SHP77 treated with DMSO at 0.1 percent for 48 hours (cell line): ENCODE results near the gene CHD5.

Experiments
- DNase-seq: peaks from one replicate; lab custom pipeline; 2025; lab: John Stamatoyannopoulos, UW

Gene CHD5

GRCh38 chr1:6134206-6134605 lies 45.9 kb downstream of the CHD5 start:
- no peak for DNase-seq

GRCh38 chr1:6133146-6133895 lies 46.8 kb downstream of the CHD5 start:
- DNase-seq: no peak

GRCh38 chr1:6131561-6131960 lies 48.6 kb downstream of the CHD5 start:
- DNase-seq: no peak

- DNase-seq: no peak
Measured at GRCh38 chr1:6130596-6130995, 49.5 kb downstream of the CHD5 start.

- DNase-seq: no peak
Measured at GRCh38 chr1:6130036-6130435, 50.1 kb downstream of the CHD5 start.

- DNase-seq: no peak
Measured at GRCh38 chr1:6129313-6129712, 50.8 kb downstream of the CHD5 start.

GRCh38 chr1:6128276-6129081 lies 51.6 kb downstream of the CHD5 start:
- DNase-seq: no peak

GRCh38 chr1:6127587-6128163 lies 52.4 kb downstream of the CHD5 start:
- DNase-seq: no peak

- no peak for DNase-seq
Measured at GRCh38 chr1:6126521-6127067, 53.5 kb downstream of the CHD5 start.

- DNase-seq: no peak
Measured at GRCh38 chr1:6126028-6126427, 54.1 kb downstream of the CHD5 start.

- no peak for DNase-seq
Measured at GRCh38 chr1:6125366-6125765, 54.8 kb downstream of the CHD5 start.

GRCh38 chr1:6124746-6125365 lies 55.3 kb downstream of the CHD5 start:
- no peak for DNase-seq

- no peak for DNase-seq
Measured at GRCh38 chr1:6124341-6124740, 55.8 kb downstream of the CHD5 start.

GRCh38 chr1:6123816-6124215 lies 56.3 kb downstream of the CHD5 start:
- DNase-seq: no peak

GRCh38 chr1:6123083-6123482 lies 57.0 kb downstream of the CHD5 start:
- no peak for DNase-seq

- DNase-seq: no peak
Measured at GRCh38 chr1:6121651-6122370, 58.3 kb downstream of the CHD5 start.

GRCh38 chr1:6121021-6121421 lies 59.1 kb downstream of the CHD5 start:
- DNase-seq: no peak

- no peak for DNase-seq
Measured at GRCh38 chr1:6118415-6118814, 61.7 kb downstream of the CHD5 start.

GRCh38 chr1:6117624-6118023 lies 62.5 kb downstream of the CHD5 start:
- no peak for DNase-seq

- no peak for DNase-seq
Measured at GRCh38 chr1:6117064-6117463, 63.1 kb downstream of the CHD5 start.

- no peak for DNase-seq
Measured at GRCh38 chr1:6116137-6116536, 64.0 kb downstream of the CHD5 start.

- no peak for DNase-seq
Measured at GRCh38 chr1:6113745-6114144, 66.4 kb downstream of the CHD5 start.
